RWPE1 (cell line): ENCODE results near the gene AIF1.

Source experiments
- CTCF ChIA-PET: fragments of 350-600 bp; sonication (Branson Sonifier 250); formaldehyde crosslinking; extraction: SDS; loops from one replicate; lab custom pipeline; 2021; lab: Yijun Ruan, JAX
- POLR2A ChIA-PET: fragments of 400-600 bp; formaldehyde crosslinking; extraction: SDS; loops from one replicate; lab custom pipeline; 2020; ENCODE audit warnings: antibody characterized with exemption; ENCODE audit not compliant: low non-redundant PET; lab: Yijun Ruan, JAX
- DNase-seq: peaks from one replicate; pipeline ENCODE4 v3.0.0; 2012; ENCODE audit warnings: low spot score
- H3K27ac ChIP-seq: fragments of 450-650 bp; 2 replicates; pipeline ENCODE4 v1.5.1; 2017
- CTCF ChIP-seq: fragments of 450-650 bp; conservative IDR thresholded peaks from 2 replicates; pipeline ENCODE4 v1.5.1; 2017; ENCODE audit warnings: low read depth, mild to moderate bottlenecking

AIF1 gene

DNA sequence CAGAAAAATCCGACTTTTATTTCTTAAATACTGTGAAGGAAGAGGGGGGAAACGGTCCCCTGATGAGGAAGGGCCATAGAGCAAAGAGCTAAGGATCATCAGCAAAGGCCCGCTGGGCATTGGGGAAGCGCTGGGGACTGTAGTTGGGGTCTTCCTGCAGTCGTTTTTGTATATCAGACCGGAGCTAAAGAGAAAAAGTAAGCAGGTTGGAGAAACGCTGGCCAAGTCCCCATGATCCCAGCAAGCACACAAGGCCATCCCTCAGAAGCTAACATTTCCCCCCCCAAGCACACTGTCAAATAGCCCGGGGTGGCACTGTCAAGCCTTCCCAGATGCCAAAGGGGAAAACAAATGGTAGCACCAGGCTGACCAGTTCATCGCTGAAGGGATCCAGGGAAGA lies 24.0 kb downstream of the AIF1 start:
- ChIA-PET POLR2A (interaction anchor here (0.6 kb wide), 1 partner anchor 13 kb away, joined by 5 read pairs; no protein-coding TSS in a partner anchor), CTCF (interaction anchor here (1.1 kb wide), 1 partner anchor 15 kb away, joined by 3 read pairs; no protein-coding TSS in a partner anchor)
- H3K27ac ChIP-seq, result peak overlapping the region; percentile 58
- TF ChIP-seq CTCF, result no peak
- DNase-seq, result no peak

- no peak for DNase-seq
- H3K27ac ChIP-seq, result peak overlapping the region; percentile 58
- no peak for TF ChIP-seq CTCF
- CTCF ChIA-PET, result interaction anchor here (0.7 kb wide), 1 partner anchor 24 kb away, joined by 3 read pairs; no protein-coding TSS in a partner anchor
- POLR2A ChIA-PET, result no interaction called here
These were observed 24.4 kb downstream of the AIF1 start for GRCh38 chr6:31639449-31639861.

DNA sequence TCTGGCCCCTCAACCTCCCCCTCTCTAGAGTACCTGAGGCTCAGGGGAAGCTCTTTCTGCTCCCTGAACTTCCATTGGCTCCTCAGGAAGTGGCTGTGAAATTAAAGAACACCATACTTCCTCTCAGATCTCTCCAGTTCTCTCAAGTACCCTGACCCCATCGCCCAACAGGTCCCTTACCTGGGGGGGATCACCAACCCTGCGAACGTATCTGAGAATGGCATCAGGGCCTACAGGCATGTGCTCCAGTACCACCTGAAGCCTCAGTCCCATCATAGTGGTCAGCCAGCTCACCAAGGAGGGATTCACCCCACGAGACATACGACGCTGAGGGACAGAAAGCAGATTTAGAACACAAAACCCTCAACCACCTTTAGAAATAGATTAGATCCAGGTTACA lies 25.6 kb downstream of the AIF1 start:
- peak overlapping the region; percentile 40 for H3K27ac ChIP-seq
- TF ChIP-seq CTCF, result no peak
- CTCF ChIA-PET, result no interaction called here

GRCh38 chr6:31641370-31641769 lies 26.3 kb downstream of the AIF1 start:
- ChIA-PET POLR2A (no interaction called here), CTCF (interaction anchor here (0.6 kb wide), 1 partner anchor 11 kb away, joined by 4 read pairs; no protein-coding TSS in a partner anchor)
- no peak for TF ChIP-seq CTCF
- H3K27ac ChIP-seq, result peak overlapping the region; percentile 40
- DNase-seq, result no peak

More for the DNA sequence above, 25.6 kb downstream of the AIF1 start:
- DNase-seq, result no peak
- POLR2A ChIA-PET, result interaction anchor here (0.6 kb wide), 1 partner anchor 13 kb away, joined by 7 read pairs; no protein-coding TSS in a partner anchor

DNA sequence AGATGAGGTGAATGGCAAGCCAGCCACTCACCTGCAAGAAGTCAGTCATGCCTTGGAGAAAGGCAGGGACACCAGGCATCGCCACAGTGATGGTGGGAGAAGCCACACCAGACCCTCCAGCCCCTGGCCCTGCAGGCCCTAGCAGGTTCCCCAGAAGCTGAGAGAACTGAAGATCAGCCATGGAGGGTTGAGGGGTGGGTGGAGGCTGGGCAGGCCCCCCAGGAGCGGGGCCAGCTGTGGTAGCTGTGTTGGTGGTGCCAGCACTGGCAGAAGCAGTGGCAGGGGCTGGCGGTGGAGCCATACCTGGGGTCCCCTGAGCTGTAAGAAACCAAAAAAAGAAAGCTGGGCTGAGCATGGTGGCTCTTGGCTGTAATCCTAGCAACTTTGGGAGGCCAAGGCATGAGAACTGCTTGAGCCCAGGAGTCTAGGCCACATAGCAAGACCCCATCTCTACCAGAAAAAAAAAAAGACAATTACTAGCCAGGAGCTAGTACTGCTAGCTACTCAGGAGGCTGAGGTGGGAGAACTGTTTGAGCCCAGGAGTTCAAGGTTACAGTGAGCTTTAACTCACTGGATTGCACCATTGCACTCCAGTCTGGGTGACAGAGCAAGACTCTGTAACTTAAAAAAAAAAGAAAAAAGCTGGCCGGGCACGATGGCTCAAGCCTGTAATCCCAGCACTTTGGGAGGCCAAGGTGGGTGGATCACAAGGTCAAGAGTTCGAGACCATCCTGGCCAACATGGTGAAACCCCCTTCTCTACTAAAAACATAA lies 27.9 kb downstream of the AIF1 start:
- no peak for DNase-seq
- 0 out of 2 replicates have a peak overlapping the region, but pooled peaks have one; percentile 31 for H3K27ac ChIP-seq
- no peak for TF ChIP-seq CTCF
- ChIA-PET POLR2A (no interaction called here), CTCF (no interaction called here)

DNA sequence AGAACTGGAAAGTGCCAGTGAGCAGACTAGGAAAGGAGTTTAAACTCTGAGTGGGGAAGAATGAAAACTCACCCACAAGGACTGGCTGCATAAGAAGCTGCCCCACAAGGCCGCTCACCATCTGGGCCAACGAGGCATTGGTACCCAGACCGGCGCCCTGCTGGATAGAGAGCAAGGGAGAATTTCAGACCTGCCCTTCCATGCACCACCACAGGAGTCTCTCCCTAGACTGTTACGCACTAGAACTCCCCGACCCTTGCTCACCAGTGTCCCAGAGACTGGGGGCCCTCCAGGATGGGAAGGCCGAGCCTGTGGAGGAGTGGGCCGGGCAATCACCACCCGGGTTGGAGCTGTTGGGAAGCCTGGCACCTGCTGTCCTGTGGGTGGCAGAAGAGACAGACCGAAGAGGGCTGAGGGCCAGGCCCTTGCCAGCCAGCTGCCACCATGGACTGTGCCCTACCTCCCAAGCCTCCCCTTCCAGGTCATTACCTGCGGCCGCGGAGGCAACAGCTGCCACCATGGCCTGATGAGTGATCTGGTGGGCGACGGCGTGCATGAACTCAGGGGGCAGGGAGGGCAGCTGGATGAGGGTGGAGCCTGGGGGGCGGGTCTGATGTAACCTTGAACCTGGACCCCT lies 28.9 kb downstream of the AIF1 start:
- no peak for TF ChIP-seq CTCF
- no peak for DNase-seq
- ChIA-PET POLR2A (no interaction called here), CTCF (no interaction called here)
- H3K27ac ChIP-seq, result no peak overlapping the region; the same call in 1 of the 2 replicates
